CD4-positive, alpha-beta memory T cell (primary cell): ENCODE results near the gene MEIS3. TPM values are rescaled to one million over a fixed set of nuclear protein-coding genes. Genes with fewer than 3 reads are reported as not detected.
"Not testable (repeated sequence)": the region's sequence is repeated elsewhere in the genome, so short reads cannot be mapped to it uniquely, and the experiment has no call there.

Experiments
- CTCF ChIA-PET: fragments of 350-600 bp; sonication (Branson Sonifier 250); formaldehyde crosslinking; loops from one replicate; lab custom pipeline; 2021; ENCODE audit warnings: inconsistent platforms; ENCODE audit not compliant: partially characterized antibody; lab: Charles Lee
- POLR2A ChIA-PET: fragments of 350-600 bp; sonication (Branson Sonifier 250); formaldehyde crosslinking; loops from one replicate; lab custom pipeline; 2021; ENCODE audit not compliant: partially characterized antibody; lab: Charles Lee
- DNase-seq, 5 donors: peaks; one replicate each; pipeline versions ENCODE4 v3.0.0 to v3.0.0-alpha.2; 2020 to 2022; ENCODE audit warnings: mixed read lengths in 1 of 5
- H3K27ac ChIP-seq: one replicate; pipeline ENCODE4 v1.7.0; 2013; ENCODE audit warnings: low read depth, low read length
- H3K27me3 ChIP-seq: 2 replicates; pipeline ENCODE4 v1.7.0; 2013; ENCODE audit warnings: mild to moderate bottlenecking, low read length, moderate library complexity; ENCODE audit not compliant: insufficient read depth
- H3K36me3 ChIP-seq: 2 replicates; pipeline ENCODE4 v1.7.0; 2013; ENCODE audit warnings: mild to moderate bottlenecking, low read length, moderate library complexity; ENCODE audit not compliant: insufficient read depth
- H3K4me1 ChIP-seq: 2 replicates; pipeline ENCODE4 v1.7.0; 2013; ENCODE audit warnings: mild to moderate bottlenecking, low read length, moderate library complexity; ENCODE audit not compliant: insufficient read depth
- H3K4me3 ChIP-seq, 2 donors: one replicate each; pipeline ENCODE4 v1.7.0; 2013; ENCODE audit warnings: low read length in 2 of 2, mild to moderate bottlenecking in 1 of 2
- H3K9me3 ChIP-seq, 2 donors: one replicate each; pipeline ENCODE4 v1.7.0; 2013; ENCODE audit warnings: low read length in 2 of 2, control low read depth in 1 of 2; ENCODE audit not compliant: control insufficient read depth in 1 of 2
- H3K27ac Mint-ChIP-seq, 7 donors: one replicate each; pipeline ENCODE4 v1.8.0; 2020 to 2021; ENCODE audit warnings: mixed read lengths in 7 of 7, mild to moderate bottlenecking in 6 of 7, inconsistent platforms in 3 of 7, moderate library complexity in 3 of 7
- H3K27me3 Mint-ChIP-seq, 2 donors: one replicate each; pipeline ENCODE4 v1.8.0; 2020 to 2021; ENCODE audit warnings: mixed read lengths in 2 of 2
- H3K36me3 Mint-ChIP-seq, 2 donors: one replicate each; pipeline ENCODE4 v1.8.0; 2020 to 2021; ENCODE audit warnings: mixed read lengths in 2 of 2, inconsistent platforms in 1 of 2, mild to moderate bottlenecking in 1 of 2
- H3K4me1 Mint-ChIP-seq, 4 donors: one replicate each; pipeline ENCODE4 v1.8.0; 2020 to 2021; ENCODE audit warnings: mixed read lengths in 4 of 4, mild to moderate bottlenecking in 1 of 4
- H3K4me3 Mint-ChIP-seq, 8 donors: one replicate each; pipeline ENCODE4 v1.8.0; 2020 to 2021; ENCODE audit warnings: mixed read lengths in 8 of 8, mild to moderate bottlenecking in 7 of 8, moderate library complexity in 6 of 8, inconsistent platforms in 3 of 8
- H3K9me3 Mint-ChIP-seq, 8 donors: one replicate each; pipeline ENCODE4 v1.8.0; 2020 to 2021; ENCODE audit warnings: mixed read lengths in 8 of 8, mild to moderate bottlenecking in 5 of 8, inconsistent platforms in 3 of 8, moderate library complexity in 1 of 8
- intact Hi-C: fragments of 100-400 bp; cut with micrococcal nuclease; formaldehyde crosslinking; loops from one replicate; pipeline ENCODE4 v1.15.1; 2023
- polyA plus RNA-seq, 2 donors: library from polyadenylated mRNA; unstranded; fragments of 300-500 nt; fragmentation: Illumina TruSeq; gene quantifications; one replicate each; pipeline ENCODE4 v1.2.3, GENCODE V29; 2021
- total RNA-seq, 2 experiments: library from RNA; stranded (reverse); gene quantifications; one replicate each; pipeline ENCODE4 v1.2.3, GENCODE V29; 2021

The MEIS3 gene
- total and polyA plus RNA-seq, 4 experiments from 2014 or later = 0.35 to 0.71 TPM; not detected in 2

- Mint-ChIP-seq H3K4me1 (peaks cover 0 to 2% (median 0%) of the 10 kb centered on the region in 4 donors), H3K9me3 (peaks cover 0 to 2% (median 0%) of the 10 kb centered on the region in 8 donors), H3K4me3 (no peak overlapping the region), H3K27me3 (peaks cover 24 to 34% of the 10 kb centered on the region in 2 donors), H3K36me3 (peaks cover 0 to 4% of the 10 kb centered on the region in 2 donors), H3K27ac (no peak overlapping the region)
- H3K27ac ChIP-seq = no peak overlapping the region
- no peaks in the 10 kb centered on the region for H3K36me3 ChIP-seq
- no peak overlapping the region for H3K4me3 ChIP-seq
- DNase-seq = no peak
- no peaks in the 10 kb centered on the region for H3K4me1 ChIP-seq
- POLR2A ChIA-PET = no interaction called here
- no peaks in the 10 kb centered on the region for H3K9me3 ChIP-seq
- peaks cover 10% of the 10 kb centered on the region for H3K27me3 ChIP-seq
- CTCF ChIA-PET = interaction anchor here (1.1 to 3.2 kb wide), 2 partner anchors 12 to 118 kb away, joined by 4 to 9 read pairs; no protein-coding TSS in a partner anchor
- intact Hi-C loops = no loop called here
These were observed 16.8 kb downstream of the MEIS3 start for GRCh38 chr19:47402504-47402903.

GRCh38 chr19:47398707-47399597, 20.4 kb downstream of the MEIS3 start:
- Histone ChIP-seq H3K36me3 (no peaks in the 10 kb centered on the region), H3K27me3 (no peaks in the 10 kb centered on the region), H3K4me3 (no peak overlapping the region), H3K4me1 (no peaks in the 10 kb centered on the region), H3K27ac (no peak overlapping the region), H3K9me3 (no peaks in the 10 kb centered on the region)
- peak overlapping the region in 1 of 7 donors; percentile 17 for H3K27ac Mint-ChIP-seq
- peaks cover 0 to 1% (median 0%) of the 10 kb centered on the region in 8 donors for H3K9me3 Mint-ChIP-seq
- H3K36me3 Mint-ChIP-seq = no peaks in the 10 kb centered on the region
- intact Hi-C loops = no loop called here
- POLR2A ChIA-PET = no interaction called here
- H3K4me1 Mint-ChIP-seq = no peaks in the 10 kb centered on the region
- DNase-seq = no peak
- CTCF ChIA-PET = interaction anchor here (0.6 kb wide), 1 partner anchor 105 kb away, joined by 3 read pairs; no protein-coding TSS in a partner anchor
- H3K27me3 Mint-ChIP-seq = peaks cover 4 to 14% of the 10 kb centered on the region in 2 donors
- no peak overlapping the region for H3K4me3 Mint-ChIP-seq

GRCh38 chr19:47391510-47392223, 27.7 kb downstream of the MEIS3 start:
- DNase-seq = peak; percentile 74 to 76 (median 75)
- H3K4me3 ChIP-seq = no peak overlapping the region
- no peaks in the 10 kb centered on the region for H3K36me3 ChIP-seq
- intact Hi-C loops = loop anchor here (1.0 to 5.0 kb wide), 2 partner anchors 95 to 109 kb away; no protein-coding TSS in a partner anchor
- no peak overlapping the region for H3K4me3 Mint-ChIP-seq
- H3K36me3 Mint-ChIP-seq = no peaks in the 10 kb centered on the region
- no peaks in the 10 kb centered on the region for H3K4me1 ChIP-seq
- ChIA-PET POLR2A (interaction anchor here (0.8 to 1.4 kb wide), 4 partner anchors 9 to 117 kb away, joined by 3 to 5 read pairs (median 4); partner anchors contain the start of genes DHX34 and INAFM1), CTCF (interaction anchor here (0.5 to 5.3 kb wide), 31 partner anchors 8 to 1755 kb away, joined by 3 to 96 read pairs (median 5); partner anchors contain the start of gene DHX34)
- H3K27me3 ChIP-seq = no peaks in the 10 kb centered on the region
- H3K27ac ChIP-seq = no peak overlapping the region
- H3K9me3 Mint-ChIP-seq = peaks cover 0 to 1% (median 0%) of the 10 kb centered on the region in 8 donors
- peaks cover 7 to 9% of the 10 kb centered on the region in 2 donors for H3K27me3 Mint-ChIP-seq
- H3K4me1 Mint-ChIP-seq = peaks cover 0 to 5% (median 3%) of the 10 kb centered on the region in 4 donors
- peak overlapping the region in 1 of 7 donors; percentile 30 for H3K27ac Mint-ChIP-seq
- no peaks in the 10 kb centered on the region for H3K9me3 ChIP-seq

- Mint-ChIP-seq H3K27me3 (peaks cover 7 to 9% of the 10 kb centered on the region in 2 donors), H3K27ac (no peak overlapping the region), H3K9me3 (peaks cover 0 to under 1% (median 0%) of the 10 kb centered on the region in 8 donors), H3K4me1 (peaks cover 0 to 5% (median 3%) of the 10 kb centered on the region in 4 donors), H3K4me3 (no peak overlapping the region), H3K36me3 (no peaks in the 10 kb centered on the region)
- H3K27me3 ChIP-seq = no peaks in the 10 kb centered on the region
- ChIA-PET POLR2A (interaction anchor here (0.8 to 1.4 kb wide), 4 partner anchors 8 to 116 kb away, joined by 3 to 5 read pairs (median 4); partner anchors contain the start of genes DHX34 and INAFM1), CTCF (interaction anchor here (0.5 to 5.3 kb wide), 28 partner anchors 8 to 691 kb away, joined by 3 to 96 read pairs (median 5); partner anchors contain the start of gene DHX34)
- H3K36me3 ChIP-seq = no peaks in the 10 kb centered on the region
- H3K4me3 ChIP-seq = no peak overlapping the region
- DNase-seq = no peak
- no peaks in the 10 kb centered on the region for H3K9me3 ChIP-seq
- intact Hi-C loops = loop anchor here (1.0 to 5.0 kb wide), 2 partner anchors 95 to 109 kb away; no protein-coding TSS in a partner anchor
- H3K27ac ChIP-seq = no peak overlapping the region
- H3K4me1 ChIP-seq = no peaks in the 10 kb centered on the region
These were observed 28.5 kb downstream of the MEIS3 start for GRCh38 chr19:47390533-47391488.

- Mint-ChIP-seq H3K4me3 (no peak overlapping the region), H3K4me1 (peaks cover 0 to 5% (median 3%) of the 10 kb centered on the region in 4 donors), H3K27ac (no peak overlapping the region), H3K27me3 (peaks cover 6 to 7% of the 10 kb centered on the region in 2 donors), H3K36me3 (no peaks in the 10 kb centered on the region), H3K9me3 (no peaks in the 10 kb centered on the region)
- CTCF ChIA-PET = interaction anchor here (1.8 to 5.3 kb wide), 2 partner anchors 44 to 93 kb away, joined by 3 to 96 read pairs; no protein-coding TSS in a partner anchor
- no peak for DNase-seq
- Histone ChIP-seq H3K27me3 (no peaks in the 10 kb centered on the region), H3K27ac (no peak overlapping the region), H3K36me3 (no peaks in the 10 kb centered on the region), H3K9me3 (no peaks in the 10 kb centered on the region), H3K4me1 (no peaks in the 10 kb centered on the region), H3K4me3 (no peak overlapping the region)
- intact Hi-C loops = no loop called here
- POLR2A ChIA-PET = no interaction called here
These were observed 30.2 kb downstream of the MEIS3 start for GRCh38 chr19:47389150-47389556.

- H3K36me3 Mint-ChIP-seq, H3K9me3 Mint-ChIP-seq, H3K4me3 Mint-ChIP-seq, H3K27me3 Mint-ChIP-seq, H3K27ac Mint-ChIP-seq, H3K36me3 ChIP-seq, intact Hi-C loops, H3K27ac ChIP-seq, DNase-seq, H3K9me3 ChIP-seq, H3K4me1 Mint-ChIP-seq, H3K27me3 ChIP-seq, H3K4me1 ChIP-seq, H3K4me3 ChIP-seq, POLR2A ChIA-PET: not testable (repeated sequence)
- CTCF ChIA-PET = interaction anchor here (1.8 to 5.3 kb wide), 2 partner anchors 43 to 92 kb away, joined by 3 to 96 read pairs; no protein-coding TSS in a partner anchor
These were observed 30.6 kb downstream of the MEIS3 start for GRCh38 chr19:47388721-47389120.
